Heart left ventricle (tissue), 16 donors: Measurements from ENCODE around the gene HMX1. TPM values are rescaled to one million over a fixed set of nuclear protein-coding genes. Genes with fewer than 3 reads are reported as not detected.

Source experiments
- ATAC-seq, 4 donors: fragments of 200-7000 bp; cut with Tn5 transposase; one replicate each; pipeline ENCODE4 v1.9.1; 2020 to 2022; ENCODE audit warnings: moderate library complexity in 4 of 4, mild to moderate bottlenecking in 3 of 4, moderate number of reproducible peaks in 1 of 4
- DNase-seq, 5 donors: peaks; one replicate each; pipeline ENCODE4 v3.0.0-alpha.2; 2020
- H3K27ac ChIP-seq, 12 donors: fragments of 200-600 bp; sonication (generic) in 4 of 12; one replicate each; pipeline versions ENCODE4 v1.5.0 to v1.8.0; 2016 to 2022; ENCODE audit warnings: mild to moderate bottlenecking in 2 of 12
- H3K27me3 ChIP-seq, 9 donors: fragments of 200-600 bp; sonication (generic) in 2 of 9; one replicate each; pipeline versions ENCODE4 v1.5.1 to v1.8.0; 2016 to 2022; ENCODE audit warnings: mild to moderate bottlenecking in 3 of 9
- H3K36me3 ChIP-seq, 9 donors: fragments of 200-600 bp; sonication (generic) in 2 of 9; one replicate each; pipeline versions ENCODE4 v1.5.0 to v1.8.0; 2018 to 2022; ENCODE audit warnings: mild to moderate bottlenecking in 2 of 9
- H3K4me1 ChIP-seq, 12 donors: fragments of 200-600 bp; sonication (generic) in 4 of 12; one replicate each; pipeline versions ENCODE4 v1.5.0 to v1.8.0; 2016 to 2022; ENCODE audit warnings: mild to moderate bottlenecking in 3 of 12
- H3K4me3 ChIP-seq, 12 donors: fragments of 200-600 bp; sonication (generic) in 4 of 12; one replicate each; pipeline versions ENCODE4 v1.5.0 to v1.8.0; 2017 to 2022; ENCODE audit warnings: mild to moderate bottlenecking in 9 of 12, moderate library complexity in 4 of 12
- H3K9me3 ChIP-seq, 12 donors: fragments of 200-600 bp; sonication (generic) in 4 of 12; one replicate each; pipeline versions ENCODE4 v1.5.0 to v1.8.0; 2016 to 2022; ENCODE audit warnings: mild to moderate bottlenecking in 1 of 12
- CTCF ChIP-seq, 12 donors: fragments of 200-600 bp; sonication (generic) in 4 of 12; IDR thresholded peaks; one replicate each; pipeline versions ENCODE4 v1.5.0 to v1.8.0; 2018 to 2022; ENCODE audit warnings: antibody characterized with exemption in 12 of 12, mild to moderate bottlenecking in 5 of 12
- POLR2A ChIP-seq, 2 donors: fragments of 450-650 bp; IDR thresholded peaks; one replicate each; pipeline ENCODE4 v1.6.1; 2017; ENCODE audit warnings: antibody characterized with exemption in 2 of 2, mild to moderate bottlenecking in 2 of 2, moderate library complexity in 2 of 2
- WGBS, 4 donors: extraction: QIAGEN DNeasy Blood & Tissue Kit in 2 of 4; methylation state at CpG; one replicate each; pipeline versions ENCODE4 v1.1.5 to v1.1.7; 2013 to 2018; 5-methylcytosine and 5-hydroxymethylcytosine counted together
- intact Hi-C, 10 donors: fragments of 100-400 bp; cut with DNase I; formaldehyde crosslinking; loops; one replicate each; pipeline versions ENCODE4 v1.11.1 to v1.14.2; 2022
- polyA plus RNA-seq, 2 donors: library from polyadenylated mRNA; stranded (reverse); fragments of 200-250 nt; gene quantifications; one replicate each; pipeline ENCODE4 v1.2.3, GENCODE V29; 2013
- total RNA-seq, 9 donors: library from RNA; depleted of rRNA in 2 of 9; stranded (reverse); fragments of >200 nt in 2 of 9; fragmentation: NEBNext Ultra II Directional in 3 of 9; extraction: Animal tissue kit (Norgen Biotek cat#: 25700) in 3 of 9; gene quantifications; one replicate each; pipeline versions ENCODE4 v1.1.0 to v1.2.4, GENCODE V29; 2016 to 2023
- donor health status: ischemic (EF 13 %, LVEDD 7.1; RV severe dilation, severe dysfunction).
- donor health status: healthy with polysubstance abuse.
- donor health status: DM: no; HTN: yes; CAD: no.
- donor health status: DM: no; HTN: no; CAD: no.
- donor health status: ischemic (EF 25% LVEDD 6.9; RV normal size, moderate dysfunction).
- donor health status: ischemic (EF 25% LVEDD 5.7; RV mildly dilated, moderate dysfunction).
- donor health status: healthy.
- donor health status: DM: yes; HTN: yes; CAD: no.
- donor health status: ischemic (EF 35%, LVEDD 5.7; RV mildly dilated, moderate dysfunction).
- donor health status: nonischemic (EF 11% LVEDD 7.7; RV severe dilation, severe dysfunction).
- donor health status: DM: yes; HTN: yes; CAD: no.
- donor health status: PGD.
- donor health status: ischemic (EF 29% LVEDD 5.4; RV normal size, mild dysfunction).
- donor health status: nonischemic (EF 23%, LVEDD 6.1; RV moderate dilation, normal function).

Gene HMX1
- total and polyA plus RNA-seq, 11 donors = 0.25 TPM; not detected in 10

GRCh38 chr4:8892556-8893226 is 21.1 kb upstream of the HMX1 start:
- ATAC-seq (no peak), DNase-seq (no peak)
- Histone ChIP-seq H3K27me3 (peaks cover 50 to 98% (median 85%) of the 10 kb centered on the region in 9 donors), H3K36me3 (no peaks in the 10 kb centered on the region), H3K4me1 (peaks cover 0 to 30% (median 0%) of the 10 kb centered on the region in 12 donors), H3K27ac (no peak overlapping the region), H3K4me3 (no peak overlapping the region), H3K9me3 (no peaks in the 10 kb centered on the region)
- 1 to 2% (median 1%) methylated on average over 36 to 73 of the region's 73 CpGs for WGBS, 4 donors
- intact Hi-C loops = no loop called here
- TF ChIP-seq POLR2A (IDR thresholded peaks at IDR 0.05) (no peak), CTCF (IDR thresholded peaks at IDR 0.05) (no peak)

GRCh38 chr4:8891646-8892555 is 20.3 kb upstream of the HMX1 start:
- ATAC-seq = no peak
- no peak for DNase-seq
- H3K27me3 ChIP-seq = peaks cover 53 to 100% (median 91%) of the 10 kb centered on the region in 9 donors
- H3K36me3 ChIP-seq = no peaks in the 10 kb centered on the region
- peaks cover 0 to 30% (median 0%) of the 10 kb centered on the region in 12 donors for H3K4me1 ChIP-seq
- no peak overlapping the region for H3K27ac ChIP-seq
- H3K9me3 ChIP-seq = peaks cover 0 to 5% (median 0%) of the 10 kb centered on the region in 12 donors
- TF ChIP-seq POLR2A (IDR thresholded peaks at IDR 0.05) (no peak), CTCF (IDR thresholded peaks at IDR 0.05) (no peak)
- H3K4me3 ChIP-seq = no peak overlapping the region
- WGBS, 4 donors = 1 to 3% (median 2%) methylated on average over 58 to 72 of the region's 72 CpGs
- intact Hi-C loops = no loop called here

DNA sequence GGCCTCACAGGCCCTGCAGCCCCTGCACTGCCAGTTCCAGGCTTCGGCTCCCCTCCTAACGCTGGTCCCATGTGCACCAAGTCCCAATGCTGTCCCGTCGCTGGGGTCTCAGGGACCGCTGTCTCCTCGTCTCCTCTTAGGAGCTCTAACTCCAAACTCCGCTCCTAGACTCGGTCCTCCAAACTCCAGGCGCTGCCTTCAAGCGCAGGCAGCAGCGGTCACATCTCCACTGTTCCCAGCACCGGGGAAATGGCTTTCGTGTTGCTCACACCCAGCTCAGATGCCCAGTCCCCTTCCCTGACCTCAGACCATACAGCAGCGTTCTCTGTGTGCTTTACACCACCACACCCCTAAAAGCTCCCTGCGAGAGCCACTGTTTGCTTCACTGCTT is 19.6 kb upstream of the HMX1 start:
- ATAC-seq (no peak), DNase-seq (no peak)
- Histone ChIP-seq H3K27me3 (peaks cover 56 to 100% (median 92%) of the 10 kb centered on the region in 9 donors), H3K27ac (no peak overlapping the region), H3K9me3 (peaks cover 0 to 6% (median 0%) of the 10 kb centered on the region in 12 donors), H3K4me1 (peaks cover 0 to 30% (median 0%) of the 10 kb centered on the region in 12 donors), H3K36me3 (no peaks in the 10 kb centered on the region), H3K4me3 (no peak overlapping the region)
- 8 to 12% (median 10%) methylated on average over 9 to 15 of the region's 15 CpGs for WGBS, 4 donors
- intact Hi-C loops = no loop called here
- TF ChIP-seq CTCF (IDR thresholded peaks at IDR 0.05) (no peak), POLR2A (IDR thresholded peaks at IDR 0.05) (no peak)

DNA sequence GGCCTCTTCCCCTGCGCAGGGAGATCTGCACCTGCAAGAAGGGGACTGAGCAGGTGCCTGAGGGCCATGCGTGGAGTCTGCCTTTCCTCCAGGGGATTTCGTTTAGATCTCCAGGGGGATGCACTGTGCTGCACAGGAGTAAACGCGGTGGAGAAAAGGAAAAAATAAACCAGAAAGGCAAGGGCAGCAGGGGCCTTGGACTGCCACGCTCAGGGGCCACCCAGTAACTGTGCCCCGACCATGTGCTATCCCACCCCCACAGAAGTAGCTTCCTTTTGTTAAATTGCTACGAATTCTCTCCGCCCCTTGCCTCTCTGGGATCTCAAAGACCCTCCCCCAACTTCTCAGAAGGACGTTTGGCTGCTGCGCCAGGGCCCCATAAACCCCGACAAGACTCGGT is 17.2 kb upstream of the HMX1 start:
- H3K4me1 ChIP-seq = peaks cover 0 to 23% (median 0%) of the 10 kb centered on the region in 12 donors
- H3K9me3 ChIP-seq = peaks cover 0 to 6% (median 0%) of the 10 kb centered on the region in 12 donors
- intact Hi-C loops = loop anchor here in 3 of 10 donors (10.0 kb wide), 2 partner anchors 274 to 284 kb away; no protein-coding TSS in a partner anchor
- TF ChIP-seq CTCF (IDR thresholded peaks at IDR 0.05) = no peak
- TF ChIP-seq POLR2A (IDR thresholded peaks at IDR 0.05) = no peak
- H3K27ac ChIP-seq = no peak overlapping the region
- WGBS, 4 donors = 8 to 12% (median 11%) methylated on average over 13 of the region's 13 CpGs
- H3K4me3 ChIP-seq = no peak overlapping the region
- H3K36me3 ChIP-seq = no peaks in the 10 kb centered on the region
- DNase-seq (no peak), ATAC-seq (no peak)
- peaks cover 36 to 96% (median 71%) of the 10 kb centered on the region in 9 donors for H3K27me3 ChIP-seq
